ENCODE measurements around the gene EEF1G.
"Not testable (repeated sequence)": the region's sequence is repeated elsewhere in the genome, so short reads cannot be mapped to it uniquely, and the experiment has no call there.

The EEF1G gene

DNA sequence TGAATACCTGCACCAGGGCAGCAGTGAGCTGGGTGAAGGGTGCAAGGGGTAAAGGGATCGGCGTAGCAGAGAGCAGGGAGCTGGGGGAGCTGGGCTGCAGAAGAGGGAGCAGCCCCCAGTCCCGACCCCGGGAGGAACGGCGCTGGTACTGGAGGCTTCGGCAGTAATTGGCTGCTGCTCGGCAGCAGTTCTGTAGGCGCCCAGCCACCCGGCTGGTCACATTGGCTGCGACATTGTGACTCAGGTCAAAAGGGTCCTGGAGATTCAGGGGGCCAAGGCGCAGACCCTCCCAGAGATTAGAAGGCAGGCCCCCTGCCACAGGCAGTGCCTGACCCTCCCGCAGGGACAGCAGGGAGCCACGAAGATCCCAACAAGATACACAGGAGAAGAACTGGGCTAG lies 2.1 kb upstream of the EEF1G start:
- DNase-seq (ENCODE audit: low read depth), result no peak

DNA sequence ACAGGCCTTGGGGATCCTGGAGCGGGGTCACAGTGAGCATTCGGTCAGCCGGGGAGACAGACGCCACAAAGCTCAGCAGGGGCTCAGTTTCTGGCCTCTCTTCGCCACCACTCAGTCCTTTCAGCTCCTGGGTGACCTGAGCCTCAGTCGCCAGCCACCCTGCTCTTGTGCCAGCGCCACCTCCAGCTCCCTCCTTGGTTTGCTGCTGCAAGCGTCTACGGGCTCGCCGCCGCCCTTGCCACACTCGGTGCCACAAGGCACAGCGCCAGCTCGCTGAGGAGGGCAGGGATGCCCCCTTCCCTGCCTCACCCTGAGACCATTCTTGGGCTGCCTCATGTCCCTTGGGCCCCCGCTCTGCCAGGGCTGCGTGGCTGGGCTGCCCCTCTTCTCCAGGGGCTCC lies 1.5 kb upstream of the EEF1G start:
- no peak for DNase-seq (ENCODE audit: low read depth)

DNA sequence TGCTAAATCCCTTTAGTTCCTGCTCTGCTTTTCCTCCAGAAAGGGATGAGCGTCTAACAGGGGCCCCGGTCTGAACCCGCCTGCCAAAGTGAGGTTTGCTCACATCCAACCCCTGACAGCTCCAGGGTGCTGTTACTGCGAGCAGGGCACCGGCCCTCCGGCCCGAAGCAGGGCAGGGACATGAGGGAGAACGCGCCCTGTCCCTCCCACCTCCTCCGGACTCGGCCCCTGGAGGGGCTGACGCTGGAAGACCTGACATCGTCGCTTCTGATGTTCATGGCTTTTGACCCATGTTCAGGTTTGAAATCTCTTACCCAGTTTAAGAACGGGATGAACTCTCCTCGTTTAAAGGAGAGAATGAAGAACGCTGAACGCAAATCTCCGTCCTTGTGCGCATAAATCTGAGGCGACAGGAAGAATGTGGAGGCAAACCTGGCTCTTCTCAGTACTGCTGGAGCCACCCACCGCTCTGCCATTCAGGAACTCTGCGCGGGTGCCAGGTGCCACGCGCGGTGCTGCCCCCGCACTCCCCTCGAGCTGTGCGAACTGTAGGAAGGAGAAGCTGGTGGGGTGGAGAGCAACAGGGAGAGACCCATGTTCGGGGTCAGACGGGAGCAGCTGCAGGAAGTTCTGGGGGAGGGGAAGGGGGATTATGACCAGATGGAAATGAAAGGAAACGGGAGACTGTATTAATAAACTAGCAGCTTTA lies 826 bp upstream of the EEF1G start:
- no peak for DNase-seq (ENCODE audit: low read depth)

DNA sequence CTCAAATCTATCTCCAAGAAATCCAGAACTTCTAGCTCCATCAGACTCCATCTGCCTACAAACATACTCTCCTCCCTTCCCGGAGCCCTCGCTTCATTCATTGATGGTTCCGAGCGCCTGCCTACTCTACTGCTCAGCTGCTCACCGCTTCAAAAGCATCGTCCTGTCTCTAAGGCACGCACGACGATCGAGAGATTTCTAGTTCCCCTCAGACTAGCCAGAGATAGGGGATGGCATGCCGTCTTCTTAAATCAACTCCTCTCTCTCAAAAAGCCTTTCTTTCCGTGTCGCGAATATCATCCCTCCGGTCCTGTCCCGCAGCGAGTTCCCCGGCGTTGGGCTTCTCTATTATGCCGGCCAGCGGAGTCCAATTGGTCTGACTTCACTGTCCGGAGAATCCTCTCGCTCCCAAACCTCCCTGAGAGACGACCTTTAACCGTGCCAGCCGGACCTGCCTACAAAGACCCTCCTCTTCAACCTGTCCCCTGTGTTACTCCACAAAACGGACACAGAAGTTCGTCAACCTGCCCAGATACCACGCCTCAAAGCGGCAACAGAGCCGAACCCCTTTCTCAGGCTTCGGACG lies 592 bp downstream of the EEF1G start:
- DNase-seq (ENCODE audit: low read depth), result no peak

DNA sequence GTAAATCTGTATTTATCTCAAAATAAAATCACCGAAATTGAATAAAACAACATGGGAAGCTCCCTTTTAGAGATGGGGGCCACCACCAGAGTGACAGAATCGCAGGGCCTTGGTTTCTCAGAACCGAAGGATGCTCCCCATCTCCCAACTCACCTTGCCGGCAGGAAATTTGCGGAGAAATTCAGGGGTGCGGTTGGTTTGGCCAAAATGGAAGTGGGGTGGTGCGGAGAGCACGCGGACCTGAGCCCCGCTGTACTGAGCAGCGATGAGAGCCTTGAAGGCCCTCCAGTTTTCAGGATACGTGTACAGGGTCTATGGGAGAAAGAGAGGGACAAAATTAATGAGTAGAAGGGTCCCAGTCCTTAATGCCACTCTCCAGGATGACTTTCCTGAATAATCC lies 1.3 kb downstream of the EEF1G start:
- DNase-seq (ENCODE audit: low read depth), result no peak

DNA sequence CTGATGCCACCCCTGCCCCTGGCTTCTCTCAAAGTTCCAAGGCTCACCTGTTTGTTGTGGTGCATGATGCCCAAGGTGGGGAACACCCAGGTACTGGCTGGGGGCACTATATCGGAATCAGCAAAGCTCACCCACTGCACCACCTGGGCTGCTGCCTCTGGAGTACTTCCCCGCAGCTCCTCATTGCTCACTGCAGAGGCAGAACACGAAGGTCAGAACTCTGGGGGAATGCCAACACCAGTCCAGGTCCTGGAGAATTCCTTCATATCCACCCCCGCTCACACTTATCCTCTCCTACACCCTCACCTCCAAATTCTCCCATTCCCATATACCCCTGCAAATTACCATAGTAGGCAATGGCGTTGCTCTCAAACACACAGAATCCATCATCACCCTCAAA lies 2.2 kb downstream of the EEF1G start:
- DNase-seq (ENCODE audit: low read depth), result not testable (repeated sequence)

DNA sequence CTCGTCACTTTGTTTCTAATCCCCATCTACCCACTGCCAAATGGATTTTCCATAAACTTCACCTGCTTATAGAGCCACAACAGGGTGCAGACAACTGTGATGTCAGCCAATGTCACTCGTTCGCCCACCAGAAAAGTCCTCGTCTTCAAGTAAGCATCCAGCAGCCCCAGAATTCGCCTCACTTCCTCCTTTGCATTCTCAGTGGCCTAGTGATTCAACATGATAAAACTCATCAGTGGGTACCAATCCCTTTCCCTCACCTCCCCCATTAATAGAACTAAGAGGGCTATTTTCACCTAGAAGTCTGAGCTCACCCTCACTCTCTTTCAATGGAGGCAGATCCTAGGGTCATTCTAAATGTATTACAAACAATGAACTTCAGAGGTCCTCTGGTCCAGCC lies 2.8 kb downstream of the EEF1G start:
- DNase-seq (ENCODE audit: low read depth), result not testable (repeated sequence)

DNA sequence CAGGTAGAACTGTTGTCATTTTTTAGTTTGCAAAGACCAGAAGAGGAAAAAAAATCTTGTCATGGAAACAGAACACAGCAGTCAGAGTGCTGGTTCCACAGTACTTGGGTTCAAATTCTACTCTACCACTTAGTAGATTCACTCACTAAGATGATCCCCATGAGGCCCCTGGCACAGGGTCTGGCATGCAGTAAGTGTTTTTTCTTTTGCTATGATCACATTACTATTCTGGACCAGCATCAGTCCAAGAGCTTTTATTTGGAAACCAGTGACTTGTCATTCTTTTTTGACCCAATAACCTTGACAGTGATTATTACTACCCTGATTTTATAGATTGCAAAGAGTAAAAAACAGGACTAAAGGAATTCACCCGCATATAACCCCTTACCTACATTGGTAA lies 4.1 kb downstream of the EEF1G start:
- DNase-seq (ENCODE audit: low read depth), result no peak

DNA sequence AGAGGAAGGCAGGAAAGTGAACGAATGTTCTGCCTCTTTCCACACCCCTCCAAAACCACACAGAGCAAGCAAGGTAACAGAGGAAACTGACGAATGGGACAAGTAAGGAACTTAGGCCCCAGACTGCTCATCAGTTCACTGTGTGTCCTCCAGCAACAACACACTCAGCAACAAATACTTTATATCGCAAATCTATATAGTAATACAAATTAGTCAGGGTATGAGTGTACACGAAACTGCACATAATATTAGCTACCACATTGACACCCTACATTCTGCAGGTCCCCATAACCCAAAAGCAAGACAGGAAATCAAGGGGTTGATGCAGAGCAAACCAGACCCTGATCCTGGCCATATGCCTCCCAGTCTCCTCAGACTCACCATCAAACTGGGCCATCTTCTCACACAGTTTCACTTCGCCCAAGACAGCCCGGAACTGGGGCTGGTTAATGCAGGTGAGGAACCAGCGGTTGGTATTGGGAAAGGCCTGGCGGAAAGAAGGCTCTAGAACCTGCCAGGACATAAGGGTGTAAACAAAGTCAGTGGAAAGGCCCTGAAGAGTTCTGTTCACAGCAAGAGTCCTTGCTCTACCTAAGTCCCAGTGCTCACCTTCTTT lies 6.6 kb downstream of the EEF1G start:
- no peak for DNase-seq (ENCODE audit: low read depth)

DNA sequence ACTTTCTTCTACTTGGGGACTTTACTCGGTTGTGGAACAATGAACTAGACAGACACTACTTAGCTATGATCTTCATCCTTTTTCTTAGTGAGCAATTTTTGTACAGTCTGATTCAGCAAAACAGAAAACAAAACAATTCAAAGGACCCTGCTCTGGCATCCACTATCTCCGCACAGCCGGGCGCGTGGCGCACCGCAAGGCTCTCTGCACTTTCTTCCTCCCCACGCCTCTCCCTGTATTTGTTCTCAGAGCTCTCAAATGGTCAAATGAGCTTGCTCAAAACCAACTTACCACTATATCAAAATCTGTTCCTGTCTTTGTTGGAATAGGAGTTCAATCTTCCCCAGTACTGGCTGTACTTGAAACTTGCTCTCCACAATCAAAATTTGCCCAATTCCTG lies 7.4 kb downstream of the EEF1G start:
- DNase-seq (ENCODE audit: low read depth), result no peak

DNA sequence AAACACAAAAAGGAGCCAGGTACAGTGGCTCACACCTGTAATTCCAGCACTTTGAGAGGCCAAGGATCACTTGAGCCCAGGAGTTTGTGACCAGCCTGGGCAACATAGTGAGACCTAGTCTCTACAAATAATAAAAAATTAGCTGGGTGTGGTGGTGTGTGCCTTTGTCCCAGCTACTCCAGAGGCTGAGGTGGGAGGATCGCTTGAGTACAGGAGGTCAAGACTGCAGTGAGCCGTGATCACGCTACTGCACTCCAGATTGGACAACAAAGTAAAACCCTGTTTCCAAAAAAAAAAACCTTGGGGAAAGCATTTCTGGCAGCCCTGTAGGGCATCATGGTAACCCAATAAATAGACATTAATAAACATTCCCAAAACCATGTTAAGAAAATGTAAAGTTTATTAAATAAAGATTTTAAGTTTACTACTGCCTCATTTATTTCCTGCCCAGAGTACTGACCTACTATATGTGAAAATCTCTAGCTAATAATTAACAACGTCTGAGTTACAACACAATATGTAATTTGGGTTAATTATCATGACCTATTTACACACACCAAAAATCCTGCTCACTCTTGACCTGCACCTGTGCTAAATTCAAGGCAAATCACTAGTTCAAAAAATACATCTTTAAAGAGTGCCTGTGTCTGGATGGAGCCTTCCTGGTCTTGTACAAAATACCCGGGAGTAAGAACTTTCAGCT lies 8.4 kb downstream of the EEF1G start:
- no peak for DNase-seq (ENCODE audit: low read depth)

DNA sequence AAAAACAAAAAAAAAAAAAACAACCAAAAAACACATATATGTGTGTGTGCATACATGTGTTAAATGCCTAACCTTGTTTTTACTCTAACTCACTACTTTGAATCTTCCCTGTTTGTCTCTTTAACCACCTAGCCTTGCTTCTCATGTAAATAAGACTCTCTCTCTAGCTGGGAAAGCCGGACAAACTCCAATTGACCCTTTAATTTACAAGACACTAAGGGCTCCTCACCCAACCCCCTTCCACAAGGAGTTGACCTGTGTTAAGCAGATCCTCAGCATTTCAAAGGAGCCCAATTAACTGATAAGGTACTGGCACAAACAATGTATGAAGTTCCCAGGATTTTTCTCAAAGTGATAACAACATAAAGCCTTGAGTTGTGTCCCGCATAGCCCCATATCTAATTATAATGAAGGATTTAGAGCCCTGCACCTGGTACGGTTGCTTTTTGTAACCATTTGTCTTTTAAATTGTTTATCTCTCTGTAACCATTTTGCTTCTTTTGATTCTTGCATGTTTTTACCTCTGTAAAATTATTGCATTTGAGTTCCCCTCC lies 11.9 kb downstream of the EEF1G start:
- DNase-seq (ENCODE audit: low read depth), result not testable (repeated sequence)

DNA sequence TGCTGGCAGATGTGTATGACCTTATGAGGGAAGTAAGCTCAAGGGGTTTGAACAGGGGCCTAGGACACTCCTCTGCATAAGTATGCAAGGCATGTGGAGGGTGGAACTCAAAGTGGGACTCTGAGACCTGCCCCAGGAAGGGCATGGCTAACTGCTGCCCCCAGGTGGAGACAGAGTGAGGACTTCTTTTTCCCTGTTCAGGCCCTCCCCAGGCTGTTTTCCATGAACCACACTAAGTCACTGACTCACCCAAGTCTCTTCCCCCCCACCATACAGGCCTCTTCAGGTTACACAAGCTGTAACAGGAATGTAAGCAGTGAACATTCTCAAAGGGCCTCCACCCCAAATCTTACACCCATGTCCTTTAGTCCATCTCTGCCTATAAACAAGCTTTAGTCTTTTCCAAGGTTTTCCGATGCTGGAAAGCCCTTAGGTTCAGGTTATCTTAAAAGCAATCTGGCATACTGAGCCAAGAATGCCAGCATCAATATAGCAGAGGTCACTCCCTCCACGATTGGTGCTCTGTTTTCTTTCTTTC lies 13.1 kb downstream of the EEF1G start:
- DNase-seq (ENCODE audit: low read depth), result peak; percentile 63

DNA sequence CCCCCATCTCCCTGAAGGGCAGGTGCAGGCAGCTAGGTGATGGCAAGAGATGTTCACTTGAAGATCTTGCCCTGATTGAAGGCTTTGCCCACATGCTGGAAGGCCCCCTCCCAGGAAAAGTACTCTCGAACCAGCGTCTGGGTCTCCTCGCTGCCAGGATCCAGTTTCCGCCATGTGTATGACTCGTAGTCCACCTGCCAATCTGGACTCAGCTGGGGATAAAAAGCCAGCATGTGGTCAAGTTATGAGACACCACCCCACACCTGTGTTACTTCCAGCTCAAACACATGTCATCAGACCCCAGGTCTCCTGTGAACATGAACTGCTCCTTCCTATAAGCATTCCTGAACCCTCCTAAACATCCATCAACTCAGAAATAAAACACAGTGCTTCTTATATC lies 14.1 kb downstream of the EEF1G start:
- DNase-seq (ENCODE audit: low read depth), result not testable (repeated sequence)

DNA sequence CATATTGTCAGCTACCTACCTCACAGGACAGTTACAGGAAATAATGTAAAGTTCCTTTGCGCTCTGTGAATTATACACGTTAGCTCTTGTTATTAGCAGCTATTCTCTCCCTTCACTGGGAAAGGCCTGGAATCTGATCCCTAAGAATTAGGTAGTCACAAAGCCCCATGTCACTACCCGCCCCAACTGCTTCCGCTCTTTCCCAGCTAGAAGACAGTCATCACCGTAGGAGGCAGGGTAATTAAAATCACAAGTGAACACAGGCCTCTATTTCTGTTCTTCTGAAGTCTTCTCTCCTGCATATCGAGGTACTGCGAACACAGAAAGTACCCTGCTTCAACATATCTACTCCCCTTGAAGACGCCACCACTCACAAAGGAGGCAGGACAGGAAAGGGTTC lies 14.5 kb downstream of the EEF1G start:
- DNase-seq (ENCODE audit: low read depth), result no peak

DNA sequence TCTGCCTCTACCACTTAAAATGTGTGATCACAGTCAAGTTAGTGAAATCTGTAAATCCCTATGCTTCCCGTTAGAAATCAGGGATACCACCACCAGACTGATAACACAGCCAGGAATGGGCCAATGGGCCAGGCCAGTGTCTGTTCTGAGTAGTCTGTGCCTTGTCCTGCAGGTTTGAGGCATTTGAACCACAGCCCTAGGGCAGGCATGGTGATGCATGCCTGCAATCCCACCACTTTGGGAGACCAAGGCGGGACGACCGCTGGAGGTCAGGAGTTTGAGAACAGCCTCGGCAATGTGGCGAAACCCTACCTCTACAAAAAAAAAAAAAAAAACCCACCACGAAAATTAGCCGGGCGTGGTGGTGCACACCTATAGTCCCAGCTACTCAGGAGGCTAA lies 15.0 kb downstream of the EEF1G start:
- DNase-seq (ENCODE audit: low read depth), result no peak

DNA sequence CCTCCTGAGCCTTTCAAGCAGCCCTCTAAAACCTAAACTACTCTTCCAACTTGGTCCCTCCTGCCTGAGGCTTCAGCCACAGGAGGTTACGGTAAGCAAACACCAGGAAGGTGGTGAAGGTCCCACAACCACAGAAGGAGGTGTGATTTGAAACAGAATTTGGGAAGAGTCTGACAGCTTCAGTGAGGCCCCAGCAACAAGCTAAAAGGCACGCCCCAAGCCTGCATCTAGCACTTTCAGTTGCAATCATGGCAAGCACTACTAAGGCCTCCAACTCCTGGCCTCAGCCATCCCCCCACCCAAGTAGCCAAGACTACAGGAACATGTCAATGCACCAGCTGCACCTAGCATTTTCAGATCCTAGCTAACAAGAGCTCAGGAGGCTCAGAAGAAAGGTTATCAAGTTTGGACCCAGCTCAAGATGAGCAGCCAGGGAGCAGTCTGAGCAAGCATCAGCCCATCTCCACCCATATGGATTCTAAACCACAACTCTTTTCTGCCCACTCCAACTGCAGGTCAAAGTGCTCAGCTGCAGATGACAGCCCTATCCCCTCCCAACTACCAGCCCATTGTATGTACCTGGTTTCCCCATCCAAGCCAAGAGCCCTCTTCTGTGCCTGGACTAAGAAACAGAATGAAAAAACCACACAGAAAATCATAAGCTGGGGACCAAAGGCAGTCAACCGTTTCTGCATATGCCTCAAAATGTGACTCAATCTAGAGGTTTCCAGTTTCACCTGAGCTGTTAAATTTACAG lies 16.6 kb downstream of the EEF1G start:
- peak; percentile 49 for DNase-seq (ENCODE audit: low read depth)

DNA sequence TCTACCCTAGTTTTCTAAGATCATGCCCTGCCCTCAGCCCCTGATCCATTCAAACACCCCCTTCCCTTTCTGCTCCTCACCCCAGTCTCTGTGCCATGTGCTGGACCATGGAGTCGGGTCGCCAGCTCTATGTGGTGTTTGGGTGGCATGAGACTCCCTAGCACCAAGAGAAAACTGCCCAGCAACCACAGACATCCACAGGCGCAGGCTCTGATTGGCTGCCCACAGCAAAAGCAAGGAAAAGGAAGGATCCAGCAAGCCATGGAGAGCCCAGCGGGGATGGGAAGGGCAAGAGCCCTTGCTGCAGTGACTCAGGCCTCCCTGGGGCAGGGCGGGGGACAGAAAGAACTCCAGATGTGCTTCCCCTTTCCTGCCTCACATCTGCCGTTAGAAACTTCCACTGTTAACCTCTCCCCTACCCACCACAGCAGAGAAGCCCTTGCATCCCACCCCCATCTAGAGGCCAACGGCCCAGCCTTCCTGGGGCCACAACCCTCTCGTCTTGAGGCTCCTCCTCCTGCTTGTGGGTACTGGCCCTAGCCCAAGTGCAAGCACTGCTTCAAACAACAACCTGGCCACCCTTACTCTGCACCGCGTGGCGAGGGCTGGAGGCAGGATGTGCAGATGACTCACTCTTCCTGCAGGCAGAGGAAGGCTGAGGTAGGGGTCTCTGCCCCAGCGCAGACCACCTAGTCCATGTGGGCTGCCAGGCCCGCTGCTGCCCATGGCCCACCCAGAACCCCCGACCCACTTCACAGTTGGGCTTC lies 17.4 kb downstream of the EEF1G start:
- peak; percentile 77 for DNase-seq (ENCODE audit: low read depth)

DNA sequence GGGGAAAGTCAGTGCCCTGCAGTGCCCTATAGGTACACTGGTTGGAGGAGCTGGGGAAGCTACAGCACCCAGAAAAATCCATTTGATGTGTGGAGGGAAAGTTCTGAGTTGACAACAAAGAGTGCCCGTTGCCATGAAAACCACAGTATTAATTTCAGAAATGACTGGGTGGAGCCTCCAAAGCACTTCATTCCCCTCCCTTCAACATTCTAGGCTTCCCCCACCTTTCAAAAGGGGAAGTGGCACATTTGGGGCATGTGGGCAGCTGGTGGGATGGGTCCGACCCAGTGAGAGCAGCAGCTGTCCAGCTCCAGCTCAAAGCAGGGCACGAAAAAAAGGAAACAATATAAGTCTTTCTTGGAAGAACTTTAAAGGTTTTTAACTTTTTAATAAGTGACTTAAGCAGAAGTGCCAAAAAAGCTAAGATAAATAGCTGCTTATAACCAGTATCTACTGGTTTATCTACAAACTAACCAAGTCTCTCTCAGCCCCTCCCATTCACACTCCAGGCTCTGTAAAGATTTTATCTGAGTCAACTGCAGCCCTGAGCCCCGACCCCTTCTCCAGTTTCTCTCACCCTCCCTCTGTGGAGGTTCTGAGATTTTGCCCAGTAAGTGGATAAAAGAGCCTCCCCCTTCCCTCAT lies 18.1 kb downstream of the EEF1G start:
- no peak for DNase-seq (ENCODE audit: low read depth)

DNA sequence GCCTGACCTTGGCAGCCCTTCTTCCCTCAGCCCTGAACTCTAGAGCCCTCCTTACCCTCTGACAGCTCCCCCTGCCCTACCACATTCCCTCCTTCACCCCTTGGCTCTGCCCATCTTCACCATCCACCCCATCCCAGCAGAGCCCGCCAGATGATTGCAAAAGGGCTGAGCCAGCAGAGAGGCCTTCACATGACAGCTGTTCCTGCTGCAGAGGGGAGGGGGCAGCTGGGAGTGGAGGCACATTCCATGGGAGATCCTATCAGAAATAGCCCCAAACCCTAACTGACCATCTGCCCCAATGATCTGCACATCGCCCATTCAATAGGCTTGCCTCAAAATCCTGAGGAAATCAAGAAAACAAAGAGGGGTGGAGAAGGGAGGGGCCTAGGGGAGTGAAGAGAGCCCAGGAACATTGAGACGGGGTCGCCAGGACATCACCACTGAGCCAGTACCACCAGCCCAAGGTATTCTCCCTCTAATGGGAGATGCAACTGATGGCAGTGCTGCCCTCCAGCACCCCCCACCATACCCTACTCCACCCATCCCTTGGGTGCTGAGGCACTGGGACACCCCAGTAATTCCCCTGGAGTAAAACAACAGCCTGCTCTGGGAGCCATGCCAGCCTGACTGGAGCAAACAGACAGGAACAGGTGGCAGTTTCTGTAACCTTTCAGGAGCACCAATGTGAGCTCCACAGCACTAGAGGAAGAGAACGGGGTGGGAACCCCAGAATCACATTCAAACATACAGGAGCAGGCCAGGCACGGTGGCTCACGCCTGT lies 19.1 kb downstream of the EEF1G start:
- no peak for DNase-seq (ENCODE audit: low read depth)
